Colonic mucosa (tissue), 4 donors: ENCODE results near the gene XPNPEP1. TPM values are rescaled to one million over a fixed set of nuclear protein-coding genes. Genes with fewer than 3 reads are reported as not detected.

ENCODE experiments used
- DNase-seq: peaks from one replicate; pipeline ENCODE4 v3.0.0-alpha.2; 2020
- H3K27ac ChIP-seq: fragments of 200-600 bp; one replicate; pipeline ENCODE4 v1.8.0; 2021
- H3K27me3 ChIP-seq: fragments of 200-600 bp; one replicate; pipeline ENCODE4 v1.8.0; 2021
- H3K36me3 ChIP-seq: fragments of 200-600 bp; one replicate; pipeline ENCODE4 v1.8.0; 2021
- H3K4me1 ChIP-seq: fragments of 200-600 bp; one replicate; pipeline ENCODE4 v1.8.0; 2021; ENCODE audit warnings: mild to moderate bottlenecking
- H3K4me3 ChIP-seq: fragments of 200-600 bp; one replicate; pipeline ENCODE4 v1.8.0; 2021
- H3K9ac ChIP-seq, 2 donors: one replicate each; pipeline ENCODE4 v1.7.0; 2013; ENCODE audit warnings: control low read depth in 2 of 2, low read depth in 2 of 2, low read length in 2 of 2
- H3K9me3 ChIP-seq: fragments of 200-600 bp; one replicate; pipeline ENCODE4 v1.8.0; 2021
- CTCF ChIP-seq: fragments of 200-600 bp; IDR thresholded peaks from one replicate; pipeline ENCODE4 v1.8.0; 2022; ENCODE audit warnings: antibody characterized with exemption, mild to moderate bottlenecking
- intact Hi-C: fragments of 100-400 bp; cut with DNase I; formaldehyde crosslinking; loops from one replicate; pipeline ENCODE4 v1.14.1; 2022
- total RNA-seq, 2 donors: library from RNA; stranded (reverse); fragmentation: NEBNext Ultra II Directional in 1 of 2; extraction: Animal tissue kit (Norgen Biotek cat#: 25700) in 1 of 2; gene quantifications; one replicate each; pipeline ENCODE4 v1.2.1, GENCODE V29; 2021
- donor health status: healthy.
- donor health status: DM: no; HTN: no; CAD: no.
- donor health status: DM: no; HTN: no; CAD: no.

XPNPEP1 gene
- total RNA-seq = 100 to 1,000 TPM; 122 to 127 TPM

GRCh38 chr10:109922976-109923921 lies at the start of gene XPNPEP1:
Gene XPNPEP1, minus strand, starts transcription at chr10:109923511. Its CDS starts 78 bp downstream, at chr10:109923433.
- intact Hi-C loops = no loop called here
- Histone ChIP-seq H3K4me1 (peaks cover 11% of the 10 kb centered on the region), H3K9ac (peak within 1 kb of the TSS; percentile 95 to 99), H3K4me3 (peak within 1 kb of the TSS; percentile 90), H3K27me3 (no peaks in the 10 kb centered on the region), H3K9me3 (no peaks in the 10 kb centered on the region), H3K36me3 (no peaks in the 10 kb centered on the region), H3K27ac (peak within 1 kb of the TSS; percentile 93)
- TF ChIP-seq CTCF = no peak
- DNase-seq = peak; percentile 90

- no peak for DNase-seq
- intact Hi-C loops = no loop called here
Measured at GRCh38 chr10:109972372-109973001, 49.2 kb upstream of the XPNPEP1 start.

GRCh38 chr10:109971634-109972033 lies 48.3 kb upstream of the XPNPEP1 start:
- H3K4me3 ChIP-seq = no peak overlapping the region
- no peak overlapping the region for H3K9ac ChIP-seq
- H3K9me3 ChIP-seq = no peaks in the 10 kb centered on the region
- intact Hi-C loops = no loop called here
- no peaks in the 10 kb centered on the region for H3K36me3 ChIP-seq
- H3K27ac ChIP-seq = no peak overlapping the region
- TF ChIP-seq CTCF = no peak
- H3K4me1 ChIP-seq = peaks cover 4% of the 10 kb centered on the region
- no peak for DNase-seq
- H3K27me3 ChIP-seq = no peaks in the 10 kb centered on the region

More at GRCh38 chr10:109972372-109973001, 49.2 kb upstream of the XPNPEP1 start:
- H3K36me3 ChIP-seq = no peaks in the 10 kb centered on the region
- H3K4me3 ChIP-seq = no peak overlapping the region
- H3K27ac ChIP-seq = no peak overlapping the region
- H3K9me3 ChIP-seq = no peaks in the 10 kb centered on the region
- no peaks in the 10 kb centered on the region for H3K27me3 ChIP-seq
- TF ChIP-seq CTCF = no peak
- peaks cover 4% of the 10 kb centered on the region for H3K4me1 ChIP-seq
- no peak overlapping the region for H3K9ac ChIP-seq

- H3K27me3 ChIP-seq = no peaks in the 10 kb centered on the region
- DNase-seq = no peak
- peak overlapping the region; percentile 45 for H3K27ac ChIP-seq
- intact Hi-C loops = no loop called here
- no peaks in the 10 kb centered on the region for H3K9me3 ChIP-seq
- TF ChIP-seq CTCF = no peak
- peaks cover 4% of the 10 kb centered on the region for H3K4me1 ChIP-seq
- no peaks in the 10 kb centered on the region for H3K36me3 ChIP-seq
- H3K4me3 ChIP-seq = no peak overlapping the region
- no peak overlapping the region for H3K9ac ChIP-seq
Measured at GRCh38 chr10:109969760-109970346, 46.5 kb upstream of the XPNPEP1 start.

GRCh38 chr10:109968953-109969759 lies 45.8 kb upstream of the XPNPEP1 start:
- Histone ChIP-seq H3K36me3 (no peaks in the 10 kb centered on the region), H3K9ac (peak overlapping the region in 1 of 2 donors; percentile 62), H3K4me1 (peaks cover 4% of the 10 kb centered on the region), H3K9me3 (no peaks in the 10 kb centered on the region), H3K4me3 (no peak overlapping the region), H3K27me3 (no peaks in the 10 kb centered on the region), H3K27ac (peak overlapping the region; percentile 45)
- peak; percentile 75 for DNase-seq
- TF ChIP-seq CTCF = no peak
- intact Hi-C loops = no loop called here
